KMS-11 (cell line): ENCODE results near the gene RPL11.
"Not testable (repeated sequence)": the region's sequence is repeated elsewhere in the genome, so short reads cannot be mapped to it uniquely, and the experiment has no call there.

ENCODE experiments used
- H2AFZ ChIP-seq: fragments of 200-600 bp; sonication (generic); 2 replicates; pipeline ENCODE4 v1.6.1; 2016; ENCODE audit warnings: antibody characterized with exemption, mixed run types, low read depth
- H3K27ac ChIP-seq: fragments of 200-600 bp; sonication (generic); 2 replicates; pipeline ENCODE4 v1.6.1; 2016; ENCODE audit warnings: mild to moderate bottlenecking, mixed run types
- H3K27me3 ChIP-seq: fragments of 200-600 bp; sonication (generic); 2 replicates; pipeline ENCODE4 v1.6.1; 2017; ENCODE audit warnings: mild to moderate bottlenecking, low read depth, mixed run types, moderate library complexity; ENCODE audit not compliant: insufficient read depth
- H3K36me3 ChIP-seq: fragments of 200-600 bp; sonication (generic); 2 replicates; pipeline ENCODE4 v1.6.1; 2017; ENCODE audit warnings: mild to moderate bottlenecking, mixed run types; ENCODE audit not compliant: insufficient read depth
- H3K4me1 ChIP-seq: fragments of 200-600 bp; sonication (generic); 2 replicates; pipeline ENCODE4 v1.6.1; 2016; ENCODE audit warnings: mild to moderate bottlenecking, low read depth, mixed run types; ENCODE audit not compliant: poor library complexity, severe bottlenecking
- H3K4me2 ChIP-seq: fragments of 200-600 bp; sonication (generic); 2 replicates; pipeline ENCODE4 v1.7.0; 2016; ENCODE audit warnings: mild to moderate bottlenecking, mixed run types
- H3K4me3 ChIP-seq: fragments of 200-600 bp; sonication (generic); IDR thresholded peaks from 2 replicates; pipeline ENCODE4 v1.6.1; 2017; ENCODE audit warnings: low read depth, low read length, mixed read lengths; ENCODE audit not compliant: insufficient read depth
- H3K79me2 ChIP-seq: fragments of 200-600 bp; sonication (generic); 2 replicates; pipeline ENCODE4 v1.6.1; 2016; ENCODE audit warnings: low read depth, mixed run types; ENCODE audit not compliant: insufficient read depth
- H3K9ac ChIP-seq: fragments of 200-600 bp; sonication (generic); 2 replicates; pipeline ENCODE4 v1.6.1; 2016; ENCODE audit warnings: mild to moderate bottlenecking, mixed run types
- H4K20me1 ChIP-seq: fragments of 200-600 bp; sonication (generic); 2 replicates; pipeline ENCODE4 v1.6.1; 2016; ENCODE audit warnings: mild to moderate bottlenecking, mixed run types; ENCODE audit not compliant: insufficient read depth
- TF ChIP-seq, protein P1 (sequence below): fragments of 200-600 bp; sonication (generic); conservative IDR thresholded peaks from 2 replicates; pipeline ENCODE4 v1.6.1; 2017; ENCODE audit warnings: low read depth, mild to moderate bottlenecking, antibody characterized with exemption, low read length, moderate library complexity, mixed read lengths

The RPL11 gene

DNA sequence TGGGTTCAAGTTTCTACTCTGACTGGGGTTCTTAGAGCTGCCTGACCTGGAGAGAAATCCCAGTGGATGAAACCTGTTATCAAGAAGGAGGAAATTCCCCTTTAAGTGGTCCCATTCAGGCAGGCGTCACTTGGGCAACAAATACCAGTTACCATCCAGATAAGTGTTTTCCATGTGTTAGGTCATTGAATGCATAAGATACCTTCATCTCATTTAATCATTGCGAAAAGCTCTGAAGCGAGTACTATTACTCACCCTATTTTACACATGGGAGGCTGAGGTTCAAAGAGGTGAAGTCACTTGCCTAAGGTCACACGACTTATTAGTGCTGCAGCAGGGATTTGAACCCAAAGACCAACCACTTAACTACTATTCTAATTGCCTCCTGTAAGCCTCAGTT lies 45.5 kb upstream of the RPL11 start:
- Histone ChIP-seq H3K4me3 (no peak overlapping the region), H2AFZ (no peak overlapping the region), H4K20me1 (no peaks in the 10 kb centered on the region), H3K79me2 (no peaks in the 10 kb centered on the region), H3K9ac (no peak overlapping the region), H3K36me3 (no peaks in the 10 kb centered on the region), H3K27me3 (no peaks in the 10 kb centered on the region), H3K4me1 (no peaks in the 10 kb centered on the region), H3K4me2 (no peak overlapping the region), H3K27ac (no peak overlapping the region)
- TF ChIP-seq, protein P1, sequence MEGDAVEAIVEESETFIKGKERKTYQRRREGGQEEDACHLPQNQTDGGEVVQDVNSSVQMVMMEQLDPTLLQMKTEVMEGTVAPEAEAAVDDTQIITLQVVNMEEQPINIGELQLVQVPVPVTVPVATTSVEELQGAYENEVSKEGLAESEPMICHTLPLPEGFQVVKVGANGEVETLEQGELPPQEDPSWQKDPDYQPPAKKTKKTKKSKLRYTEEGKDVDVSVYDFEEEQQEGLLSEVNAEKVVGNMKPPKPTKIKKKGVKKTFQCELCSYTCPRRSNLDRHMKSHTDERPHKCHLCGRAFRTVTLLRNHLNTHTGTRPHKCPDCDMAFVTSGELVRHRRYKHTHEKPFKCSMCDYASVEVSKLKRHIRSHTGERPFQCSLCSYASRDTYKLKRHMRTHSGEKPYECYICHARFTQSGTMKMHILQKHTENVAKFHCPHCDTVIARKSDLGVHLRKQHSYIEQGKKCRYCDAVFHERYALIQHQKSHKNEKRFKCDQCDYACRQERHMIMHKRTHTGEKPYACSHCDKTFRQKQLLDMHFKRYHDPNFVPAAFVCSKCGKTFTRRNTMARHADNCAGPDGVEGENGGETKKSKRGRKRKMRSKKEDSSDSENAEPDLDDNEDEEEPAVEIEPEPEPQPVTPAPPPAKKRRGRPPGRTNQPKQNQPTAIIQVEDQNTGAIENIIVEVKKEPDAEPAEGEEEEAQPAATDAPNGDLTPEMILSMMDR: no peak

DNA sequence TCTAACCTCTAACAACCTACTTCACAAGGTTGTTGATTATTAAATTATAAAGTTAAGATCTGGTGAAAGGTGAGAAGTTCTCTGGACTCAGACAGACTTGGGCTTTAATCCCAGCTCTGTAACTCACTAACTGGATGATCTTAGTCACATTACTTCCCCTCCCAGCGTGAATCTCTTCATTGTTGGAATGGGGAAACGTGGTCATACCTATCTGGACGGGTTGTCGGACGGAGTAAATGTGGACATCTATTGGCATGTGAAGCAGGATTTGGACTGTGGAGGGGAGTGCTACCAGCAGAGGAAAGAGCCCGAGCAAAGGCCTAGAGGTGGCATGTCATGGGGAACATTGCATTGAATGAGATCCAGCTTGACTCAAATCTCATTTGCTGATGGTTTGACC lies 45.1 kb upstream of the RPL11 start:
- TF ChIP-seq, protein P1: no peak
- Histone ChIP-seq H3K79me2 (no peaks in the 10 kb centered on the region), H3K36me3 (no peaks in the 10 kb centered on the region), H3K4me1 (no peaks in the 10 kb centered on the region), H3K9ac (no peak overlapping the region), H2AFZ (no peak overlapping the region), H3K27ac (no peak overlapping the region), H3K4me3 (no peak overlapping the region), H3K27me3 (no peaks in the 10 kb centered on the region), H3K4me2 (no peak overlapping the region), H4K20me1 (no peaks in the 10 kb centered on the region)

DNA sequence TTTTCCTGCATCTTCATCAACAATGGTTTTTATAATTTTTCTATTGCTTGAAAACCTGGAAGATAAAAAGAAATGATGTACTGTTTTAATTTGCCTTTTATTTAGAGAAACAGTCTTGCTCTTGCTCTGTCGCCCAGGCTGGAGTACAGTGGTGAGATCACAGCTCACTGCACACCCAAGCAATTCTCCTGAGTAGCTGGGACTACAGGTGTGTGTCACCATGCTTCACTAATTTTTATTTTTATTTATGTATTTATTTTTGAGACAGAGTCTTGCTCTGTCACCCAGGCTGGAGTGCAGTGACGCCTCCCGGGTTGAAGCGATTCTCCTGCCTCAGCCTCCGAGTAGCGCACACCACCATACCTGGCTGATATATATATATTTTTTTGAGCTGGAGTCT lies 43.0 kb upstream of the RPL11 start:
- no peak overlapping the region for H3K27ac ChIP-seq
- no peak overlapping the region for H3K4me3 ChIP-seq
- H3K4me2 ChIP-seq: no peak overlapping the region
- TF ChIP-seq, protein P1: no peak
- H3K9ac ChIP-seq: no peak overlapping the region
- no peaks in the 10 kb centered on the region for H4K20me1 ChIP-seq
- no peak overlapping the region for H2AFZ ChIP-seq
- no peaks in the 10 kb centered on the region for H3K36me3 ChIP-seq
- H3K79me2 ChIP-seq: no peaks in the 10 kb centered on the region
- H3K4me1 ChIP-seq: no peaks in the 10 kb centered on the region
- no peaks in the 10 kb centered on the region for H3K27me3 ChIP-seq

DNA sequence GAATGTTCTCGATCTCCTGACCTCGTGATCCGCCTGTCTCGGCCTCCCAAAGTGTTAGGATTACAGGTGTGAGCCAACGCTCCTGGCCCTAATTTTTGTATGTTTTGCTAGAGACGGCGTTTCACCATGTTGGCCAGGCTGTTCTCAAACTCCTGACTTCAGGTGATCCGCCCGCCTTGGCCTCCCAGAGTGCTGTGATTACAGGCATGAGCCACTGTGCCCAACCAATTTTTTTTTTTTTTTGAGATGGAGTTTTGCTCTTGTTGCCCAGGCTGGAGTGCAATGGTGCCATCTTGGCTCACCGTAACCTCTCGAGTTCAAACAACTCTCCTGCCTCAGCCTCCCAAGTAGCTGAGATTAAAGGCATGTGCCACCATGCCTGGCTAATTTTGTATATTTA lies 42.4 kb upstream of the RPL11 start:
- not testable (repeated sequence) for H3K4me3 ChIP-seq, H3K27me3 ChIP-seq, H3K4me2 ChIP-seq, H3K27ac ChIP-seq, H4K20me1 ChIP-seq, H3K36me3 ChIP-seq, H2AFZ ChIP-seq, H3K9ac ChIP-seq, H3K4me1 ChIP-seq, H3K79me2 ChIP-seq

DNA sequence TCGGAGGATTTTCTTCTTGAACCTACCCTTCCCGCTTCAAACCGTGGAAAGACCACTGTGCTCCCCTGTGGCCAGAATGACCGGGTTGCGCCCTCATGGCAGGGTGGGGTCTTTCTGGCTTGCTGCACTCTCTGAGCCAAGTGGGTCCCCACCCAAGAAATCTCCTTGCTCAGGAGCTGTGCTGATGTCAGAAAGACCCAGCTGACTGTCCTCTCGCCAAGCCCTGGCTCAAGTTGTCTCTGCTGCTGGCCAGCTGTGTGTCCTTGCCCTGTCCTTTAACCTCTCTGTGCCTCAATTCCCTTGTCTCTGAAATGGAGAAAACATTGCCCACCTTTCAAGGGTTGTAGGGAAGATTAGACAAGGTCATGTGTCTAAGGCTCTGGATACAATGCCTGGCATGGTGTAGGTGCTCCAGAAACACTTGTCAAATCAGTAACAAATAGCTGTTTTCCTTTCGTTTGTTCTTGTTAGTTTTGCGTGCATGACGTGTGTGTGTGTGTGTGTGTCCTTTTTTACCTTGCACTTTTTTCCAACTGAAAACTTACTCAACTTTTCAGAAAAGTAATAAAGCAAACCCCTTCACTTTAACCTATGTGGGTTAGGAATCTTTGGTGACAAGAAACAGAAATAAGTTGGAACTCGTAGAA lies 41.1 kb upstream of the RPL11 start:
- H3K27ac ChIP-seq: no peak overlapping the region
- no peaks in the 10 kb centered on the region for H3K27me3 ChIP-seq
- no peak overlapping the region for H2AFZ ChIP-seq
- no peak overlapping the region for H3K4me2 ChIP-seq
- TF ChIP-seq, protein P1: no peak
- no peak overlapping the region for H3K9ac ChIP-seq
- H3K36me3 ChIP-seq: no peaks in the 10 kb centered on the region
- H4K20me1 ChIP-seq: no peaks in the 10 kb centered on the region
- no peak overlapping the region for H3K4me3 ChIP-seq
- H3K4me1 ChIP-seq: no peaks in the 10 kb centered on the region
- no peaks in the 10 kb centered on the region for H3K79me2 ChIP-seq
